NCI-H187 treated with DMSO at 0.1 percent for 48 hours (cell line): ENCODE data around the gene KANSL1.

ENCODE experiments used
- DNase-seq: peaks from one replicate; lab custom pipeline; 2025; lab: John Stamatoyannopoulos, UW

Gene KANSL1

DNA sequence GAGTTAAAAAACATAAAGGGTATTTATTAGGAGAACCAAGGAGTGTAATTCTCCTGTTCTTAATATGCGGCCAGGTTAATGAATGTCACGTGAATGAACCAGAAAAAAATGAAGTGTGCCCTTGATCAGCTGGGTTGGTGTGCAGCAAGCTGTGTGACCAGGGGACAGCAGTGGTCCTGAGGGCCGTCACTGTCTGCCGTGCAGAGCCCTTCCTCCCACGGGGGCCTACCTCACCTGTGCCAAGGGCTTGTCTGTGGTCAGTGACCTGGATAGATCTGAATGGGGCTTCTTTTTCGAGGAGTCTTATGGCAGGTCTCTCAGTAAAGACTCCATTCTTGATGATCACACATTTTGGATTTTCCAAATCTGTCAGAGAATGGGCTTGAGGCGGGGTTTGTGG lies 211.9 kb downstream of the KANSL1 start:
- no peak for DNase-seq

DNA sequence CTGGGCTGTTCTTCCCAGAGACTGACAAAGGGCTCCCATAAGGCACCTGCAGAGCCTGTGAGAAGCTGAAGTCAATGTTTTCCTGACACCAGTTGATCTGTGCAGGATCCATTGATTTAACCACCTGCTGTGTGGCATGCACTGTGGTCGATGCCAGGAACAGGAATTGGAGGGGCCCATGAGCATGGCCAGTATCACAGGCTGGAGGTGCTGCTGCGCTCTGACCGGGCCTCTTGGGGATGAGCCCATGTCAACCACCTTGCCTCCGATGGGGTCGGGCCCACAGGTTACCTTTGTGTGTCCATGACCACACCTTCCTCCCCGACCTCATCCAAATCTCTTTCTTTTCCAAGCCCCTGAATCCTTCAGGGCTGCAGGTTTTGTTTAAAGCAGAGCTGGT lies 212.4 kb downstream of the KANSL1 start:
- no peak for DNase-seq
